Sigmoid colon (tissue), 7 donors: Measurements from ENCODE around the gene CDH22. TPM values are rescaled to one million over a fixed set of nuclear protein-coding genes. Genes with fewer than 3 reads are reported as not detected.

Experiments
- DNase-seq: peaks from one replicate; pipeline ENCODE4 v3.0.0-alpha.2; 2019
- H3K27ac ChIP-seq, 4 donors: fragments of 200-600 bp; sonication (generic); one replicate each; pipeline ENCODE4 v1.5.1; 2016 to 2019; ENCODE audit warnings: mild to moderate bottlenecking in 1 of 4
- H3K27me3 ChIP-seq, 3 donors: fragments of 200-600 bp; sonication (generic); one replicate each; pipeline ENCODE4 v1.5.1; 2019; ENCODE audit warnings: mild to moderate bottlenecking in 1 of 3
- H3K36me3 ChIP-seq, 4 donors: fragments of 200-600 bp; sonication (generic); one replicate each; pipeline ENCODE4 v1.5.1; 2016 to 2019
- H3K4me1 ChIP-seq, 4 donors: fragments of 200-600 bp; sonication (generic); one replicate each; pipeline ENCODE4 v1.5.1; 2017 to 2019
- H3K4me3 ChIP-seq, 4 donors: fragments of 200-600 bp; sonication (generic); one replicate each; pipeline ENCODE4 v1.5.1; 2017 to 2019; ENCODE audit warnings: mild to moderate bottlenecking in 2 of 4, moderate library complexity in 1 of 4
- H3K9me3 ChIP-seq, 4 donors: fragments of 200-600 bp in 3 of 4; sonication (generic) in 3 of 4; one replicate each; pipeline versions ENCODE4 v1.5.1 to v1.6.1; 2013 to 2019
- CTCF ChIP-seq, 4 experiments: fragments of 450-650 bp in 3 of 4; fragments of 200-600 bp in 1 of 4; IDR thresholded peaks; one replicate each; pipeline ENCODE4 v1.5.1; 2016 to 2019; ENCODE audit warnings: antibody characterized with exemption in 4 of 4, mild to moderate bottlenecking in 3 of 4, moderate library complexity in 2 of 4
- EP300 ChIP-seq, 4 donors: sonication (generic); formaldehyde crosslinking; IDR thresholded peaks; one replicate each; pipeline ENCODE4 v1.6.1; 2017; ENCODE audit warnings: antibody characterized with exemption in 4 of 4
- POLR2A ChIP-seq, 2 donors: fragments of 450-650 bp; IDR thresholded peaks; one replicate each; pipeline ENCODE4 v1.6.1; 2016; ENCODE audit warnings: antibody characterized with exemption in 2 of 2, mild to moderate bottlenecking in 2 of 2, moderate library complexity in 2 of 2
- POLR2AphosphoS5 ChIP-seq, 4 donors: sonication (generic); formaldehyde crosslinking; IDR thresholded peaks; one replicate each; pipeline ENCODE4 v1.6.1; 2017; ENCODE audit warnings: antibody characterized with exemption in 4 of 4
- WGBS, 2 donors: extraction: QIAGEN DNeasy Blood & Tissue Kit; methylation state at CpG; one replicate each; pipeline ENCODE4 v1.1.7; 2013; 5-methylcytosine and 5-hydroxymethylcytosine counted together
- intact Hi-C: fragments of 100-400 bp; cut with DNase I; formaldehyde crosslinking; loops from one replicate; pipeline ENCODE4 v1.15.1; 2023
- polyA plus RNA-seq, 3 donors: library from polyadenylated mRNA; stranded (reverse); fragments of 200-250 nt; gene quantifications; one replicate each; pipeline ENCODE4 v1.2.3, GENCODE V29; 2013
- total RNA-seq, 4 donors: library from RNA; depleted of rRNA; stranded (reverse); fragments of >200 nt; gene quantifications; one replicate each; pipeline ENCODE4 v1.1.0, GENCODE V29; 2016
- donor health status: healthy with polysubstance abuse.
- donor health status: Bipolar disorder and iron deficiency.
- donor health status: healthy.

The CDH22 gene
- total and polyA plus RNA-seq, 7 donors = 0.06 to 0.55 (median 0.41) TPM; not detected in 4

DNA sequence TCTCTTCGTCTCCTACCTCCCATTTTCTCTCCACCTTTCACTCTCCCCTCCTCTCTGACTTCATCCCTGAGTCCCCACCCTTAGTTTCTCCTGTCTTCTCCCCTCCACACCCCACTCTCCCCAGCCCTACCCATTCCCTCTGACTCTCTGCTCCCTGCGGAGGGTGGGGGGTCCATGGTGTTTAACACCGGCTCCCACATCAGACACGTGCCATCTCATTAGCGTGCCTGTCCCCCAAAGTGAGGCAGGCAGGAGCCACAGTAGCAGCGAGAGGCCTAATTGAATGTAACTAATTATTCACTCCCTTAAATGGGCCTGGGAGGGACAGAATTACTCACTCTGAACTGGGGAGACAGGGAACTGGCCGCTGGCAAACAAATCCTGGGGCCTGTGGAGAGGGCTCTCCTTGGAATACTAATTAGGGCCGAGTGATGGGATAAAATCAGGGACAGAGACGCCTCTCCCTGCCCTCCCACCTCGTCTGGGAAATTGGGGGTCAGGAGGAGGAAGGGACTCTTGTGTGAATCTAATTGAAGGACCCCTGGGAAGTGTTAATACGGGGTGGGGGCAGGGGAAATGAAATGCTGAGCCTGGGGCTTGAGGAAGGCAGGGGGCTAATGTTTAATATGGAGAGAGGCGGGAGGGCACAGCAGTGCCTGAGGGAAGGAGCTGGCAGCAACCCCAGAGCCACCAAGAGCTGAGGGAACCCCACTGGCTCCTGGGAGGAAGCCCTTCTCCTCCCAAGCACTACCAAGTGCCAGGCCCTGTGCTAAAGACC, 172.3 kb downstream of the CDH22 start:
- H3K36me3 ChIP-seq = no peaks in the 10 kb centered on the region
- no peak overlapping the region for H3K4me3 ChIP-seq
- TF ChIP-seq POLR2AphosphoS5 (IDR thresholded peaks at IDR 0.05) = no peak
- no peak for TF ChIP-seq CTCF (IDR thresholded peaks at IDR 0.05)
- no peak for TF ChIP-seq EP300 (IDR thresholded peaks at IDR 0.05)
- no peak for TF ChIP-seq POLR2A (IDR thresholded peaks at IDR 0.05)
- no peaks in the 10 kb centered on the region for H3K9me3 ChIP-seq
- DNase-seq = no peak
- WGBS, 2 donors = 49 to 50% methylated on average over 12 of the region's 12 CpGs
- H3K4me1 ChIP-seq = no peaks in the 10 kb centered on the region
- H3K27ac ChIP-seq = no peak overlapping the region
- intact Hi-C loops = no loop called here
- H3K27me3 ChIP-seq = peaks cover 0 to 94% (median 51%) of the 10 kb centered on the region in 3 donors

DNA sequence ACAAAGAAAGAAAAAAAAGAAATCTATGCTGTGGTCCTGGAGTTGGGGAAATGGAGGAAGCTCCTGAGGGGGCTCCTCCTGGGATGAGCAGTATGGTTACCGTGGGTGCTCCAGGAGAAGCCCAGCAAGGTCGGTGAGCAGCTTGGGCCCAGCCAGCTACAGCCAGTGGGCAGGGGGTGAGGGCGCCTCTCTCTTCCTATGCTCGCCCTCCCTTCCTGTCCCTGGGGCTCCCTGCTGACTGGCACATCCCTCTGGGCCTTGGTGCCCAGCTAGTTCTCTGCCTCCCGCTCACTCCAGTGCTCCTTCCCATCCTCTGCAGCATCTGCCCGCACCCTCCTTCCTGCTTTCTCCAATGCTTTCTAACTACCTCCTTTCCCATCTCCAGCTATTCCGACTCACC, 173.6 kb downstream of the CDH22 start:
- intact Hi-C loops = no loop called here
- 76 to 77% methylated on average over 7 of the region's 7 CpGs for WGBS, 2 donors

GRCh38 chr20:46133886-46134654, 174.2 kb downstream of the CDH22 start:
- Histone ChIP-seq H3K9me3 (no peaks in the 10 kb centered on the region), H3K27me3 (peaks cover 0 to 92% (median 38%) of the 10 kb centered on the region in 3 donors), H3K36me3 (no peaks in the 10 kb centered on the region), H3K27ac (no peak overlapping the region), H3K4me3 (no peak overlapping the region), H3K4me1 (no peaks in the 10 kb centered on the region)
- 79 to 84% methylated on average over 11 of the region's 11 CpGs for WGBS, 2 donors
- no peak for TF ChIP-seq EP300 (IDR thresholded peaks at IDR 0.05)
- TF ChIP-seq POLR2AphosphoS5 (IDR thresholded peaks at IDR 0.05) = no peak
- no peak for TF ChIP-seq POLR2A (IDR thresholded peaks at IDR 0.05)
- no peak for TF ChIP-seq CTCF (IDR thresholded peaks at IDR 0.05)
- DNase-seq = no peak
- intact Hi-C loops = no loop called here

More for the DNA sequence above, 173.6 kb downstream of the CDH22 start:
- no peak for DNase-seq
- Histone ChIP-seq H3K4me1 (no peaks in the 10 kb centered on the region), H3K9me3 (no peaks in the 10 kb centered on the region), H3K27ac (no peak overlapping the region), H3K27me3 (peaks cover 0 to 94% (median 44%) of the 10 kb centered on the region in 3 donors), H3K36me3 (no peaks in the 10 kb centered on the region), H3K4me3 (no peak overlapping the region)
- TF ChIP-seq CTCF (IDR thresholded peaks at IDR 0.05) = no peak

DNA sequence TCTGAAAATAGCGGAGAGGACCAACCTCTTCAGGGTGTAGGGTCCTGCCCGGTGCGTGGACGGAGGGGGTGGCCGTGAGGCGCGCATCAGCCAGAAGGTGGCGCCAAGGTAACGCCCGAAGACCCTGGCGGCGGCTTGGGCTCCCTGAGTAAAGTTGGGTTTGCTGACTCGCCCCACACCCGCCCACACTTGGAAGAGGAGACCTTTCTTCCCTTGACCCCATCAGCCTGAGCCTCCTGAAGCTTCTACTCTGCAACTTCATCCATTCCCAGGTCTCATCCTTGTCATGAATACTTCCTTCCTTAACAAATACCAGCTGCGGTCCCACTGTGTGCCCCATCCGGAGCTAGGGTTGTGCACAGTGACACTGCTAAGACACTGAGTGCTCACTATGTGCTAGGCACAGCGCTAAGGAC, 175.6 kb downstream of the CDH22 start:
- H3K27me3 ChIP-seq = peaks cover 0 to 89% (median 33%) of the 10 kb centered on the region in 3 donors
- peak; percentile 78 for DNase-seq
- no peaks in the 10 kb centered on the region for H3K36me3 ChIP-seq
- WGBS, 2 donors = 13 to 16% methylated on average over 17 of the region's 17 CpGs
- TF ChIP-seq POLR2AphosphoS5 (IDR thresholded peaks at IDR 0.05) (no peak), CTCF (IDR thresholded peaks at IDR 0.05) (peak; percentile 9 to 68 (median 58))
- H3K9me3 ChIP-seq = no peaks in the 10 kb centered on the region
- no peak overlapping the region for H3K4me3 ChIP-seq
- H3K4me1 ChIP-seq = no peaks in the 10 kb centered on the region
- no peak overlapping the region for H3K27ac ChIP-seq
- intact Hi-C loops = no loop called here
